B cell (primary cell): ENCODE data around the gene EXT2.

Experiments used
- EZH2 ChIP-seq: IDR thresholded peaks from 2 replicates; pipeline ENCODE4 v1.6.1; 2012; ENCODE audit warnings: borderline replicate concordance, low read depth, mild to moderate bottlenecking, moderate library complexity, low read length; ENCODE audit not compliant: insufficient read depth, poor library complexity, severe bottlenecking
- TF ChIP-seq, protein P1 (sequence below): fragments of 200-600 bp; IDR thresholded peaks from one replicate; pipeline ENCODE4 v1.8.0; 2022; ENCODE audit warnings: antibody characterized with exemption, mild to moderate bottlenecking

DNA sequence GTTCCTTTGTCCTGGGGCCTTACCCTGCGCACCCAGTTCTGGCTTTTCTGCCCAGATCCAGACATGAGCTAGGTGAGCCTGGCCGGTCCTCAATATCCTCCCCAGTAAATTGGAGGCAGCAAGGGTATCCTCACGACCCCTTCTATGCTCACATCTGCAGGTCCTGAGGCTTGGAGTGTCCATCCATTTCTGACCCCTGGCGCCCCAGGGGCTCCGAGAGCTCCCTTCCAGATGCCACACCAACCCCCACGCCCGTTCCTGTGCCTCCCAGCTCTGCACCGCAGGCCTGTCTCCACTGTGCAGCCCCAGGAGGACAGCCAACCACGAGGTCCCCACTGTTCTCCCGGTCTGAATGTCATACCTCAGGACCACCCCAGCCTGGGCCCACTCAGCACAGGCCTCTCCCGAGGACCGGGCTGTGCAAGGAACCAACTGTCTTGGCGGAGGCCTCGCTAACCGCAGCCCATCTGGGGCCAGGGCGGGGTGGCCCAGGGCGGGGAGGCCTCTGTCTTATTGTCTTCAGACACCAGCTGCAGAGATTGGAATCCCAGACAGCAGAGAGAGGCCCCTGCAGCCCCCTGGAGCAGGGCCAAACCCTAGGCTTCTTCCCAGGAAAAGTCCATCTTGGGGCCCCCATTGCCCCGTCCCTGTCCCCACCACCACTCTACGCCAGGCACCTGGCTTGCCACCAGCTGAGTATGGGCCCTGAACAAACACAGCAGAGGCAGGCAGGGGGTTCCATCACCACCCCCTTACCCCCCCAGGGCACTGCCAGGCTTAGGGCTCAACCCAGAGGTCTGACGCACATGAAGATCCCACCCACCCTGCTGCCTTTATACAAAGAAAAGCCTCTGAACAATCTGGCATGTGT, 175.2 kb downstream of the EXT2 start:
- TF ChIP-seq, protein P1, sequence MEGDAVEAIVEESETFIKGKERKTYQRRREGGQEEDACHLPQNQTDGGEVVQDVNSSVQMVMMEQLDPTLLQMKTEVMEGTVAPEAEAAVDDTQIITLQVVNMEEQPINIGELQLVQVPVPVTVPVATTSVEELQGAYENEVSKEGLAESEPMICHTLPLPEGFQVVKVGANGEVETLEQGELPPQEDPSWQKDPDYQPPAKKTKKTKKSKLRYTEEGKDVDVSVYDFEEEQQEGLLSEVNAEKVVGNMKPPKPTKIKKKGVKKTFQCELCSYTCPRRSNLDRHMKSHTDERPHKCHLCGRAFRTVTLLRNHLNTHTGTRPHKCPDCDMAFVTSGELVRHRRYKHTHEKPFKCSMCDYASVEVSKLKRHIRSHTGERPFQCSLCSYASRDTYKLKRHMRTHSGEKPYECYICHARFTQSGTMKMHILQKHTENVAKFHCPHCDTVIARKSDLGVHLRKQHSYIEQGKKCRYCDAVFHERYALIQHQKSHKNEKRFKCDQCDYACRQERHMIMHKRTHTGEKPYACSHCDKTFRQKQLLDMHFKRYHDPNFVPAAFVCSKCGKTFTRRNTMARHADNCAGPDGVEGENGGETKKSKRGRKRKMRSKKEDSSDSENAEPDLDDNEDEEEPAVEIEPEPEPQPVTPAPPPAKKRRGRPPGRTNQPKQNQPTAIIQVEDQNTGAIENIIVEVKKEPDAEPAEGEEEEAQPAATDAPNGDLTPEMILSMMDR = no peak
- TF ChIP-seq EZH2 = no peak
